ENCODE results near the gene SCN9A.

The SCN9A gene

DNA sequence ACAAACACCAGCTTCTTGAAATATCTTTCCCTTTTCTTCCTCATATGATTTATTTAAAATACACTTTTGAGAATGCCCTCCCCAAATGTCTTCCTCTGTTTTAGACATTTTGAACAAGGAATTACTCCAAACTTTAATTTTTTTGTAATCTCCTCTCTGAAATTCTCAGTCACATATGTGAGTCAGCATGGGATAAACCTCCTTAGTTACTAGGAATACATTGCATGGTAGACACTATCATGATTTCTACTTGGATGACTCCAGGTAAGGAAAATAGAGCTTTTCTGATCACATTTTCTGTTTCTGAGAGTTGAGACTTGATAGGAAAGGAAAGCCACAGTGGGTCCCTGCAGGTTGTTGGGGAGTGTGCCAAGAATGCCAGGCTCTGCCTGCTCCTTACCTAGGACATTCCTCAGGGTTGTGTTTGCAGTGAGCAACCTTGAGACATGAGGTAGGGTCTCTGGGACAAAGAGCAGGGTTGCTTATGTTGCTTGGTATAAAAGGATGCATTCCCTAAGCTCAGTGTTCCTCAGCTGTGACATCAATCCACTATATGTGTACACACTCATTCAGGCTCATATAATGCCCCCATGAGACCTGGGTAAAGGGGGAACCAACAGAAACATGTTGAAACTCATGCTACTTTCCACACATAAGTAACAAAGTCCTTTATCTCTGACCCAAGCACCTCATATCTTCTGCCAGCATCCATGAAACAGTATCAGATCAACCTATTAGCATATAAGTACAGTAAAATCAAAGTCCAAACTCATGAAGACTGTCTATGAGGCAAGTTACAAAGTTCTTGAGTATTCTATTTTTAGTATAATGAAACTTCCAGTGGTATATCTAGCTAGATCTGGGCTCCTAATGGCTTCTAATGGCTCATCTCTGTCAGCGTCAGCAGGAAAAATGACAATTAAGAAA, 135.1 kb downstream of the SCN9A start:
- no peak for TF ChIP-seq POLR2AphosphoS5 (IDR thresholded peaks at IDR 0.05; ENCODE audit: low read depth)
- TF ChIP-seq, protein P1, sequence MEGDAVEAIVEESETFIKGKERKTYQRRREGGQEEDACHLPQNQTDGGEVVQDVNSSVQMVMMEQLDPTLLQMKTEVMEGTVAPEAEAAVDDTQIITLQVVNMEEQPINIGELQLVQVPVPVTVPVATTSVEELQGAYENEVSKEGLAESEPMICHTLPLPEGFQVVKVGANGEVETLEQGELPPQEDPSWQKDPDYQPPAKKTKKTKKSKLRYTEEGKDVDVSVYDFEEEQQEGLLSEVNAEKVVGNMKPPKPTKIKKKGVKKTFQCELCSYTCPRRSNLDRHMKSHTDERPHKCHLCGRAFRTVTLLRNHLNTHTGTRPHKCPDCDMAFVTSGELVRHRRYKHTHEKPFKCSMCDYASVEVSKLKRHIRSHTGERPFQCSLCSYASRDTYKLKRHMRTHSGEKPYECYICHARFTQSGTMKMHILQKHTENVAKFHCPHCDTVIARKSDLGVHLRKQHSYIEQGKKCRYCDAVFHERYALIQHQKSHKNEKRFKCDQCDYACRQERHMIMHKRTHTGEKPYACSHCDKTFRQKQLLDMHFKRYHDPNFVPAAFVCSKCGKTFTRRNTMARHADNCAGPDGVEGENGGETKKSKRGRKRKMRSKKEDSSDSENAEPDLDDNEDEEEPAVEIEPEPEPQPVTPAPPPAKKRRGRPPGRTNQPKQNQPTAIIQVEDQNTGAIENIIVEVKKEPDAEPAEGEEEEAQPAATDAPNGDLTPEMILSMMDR (IDR thresholded peaks at IDR 0.05; ENCODE audit: insufficient read depth, low read length), result no peak
- TF ChIP-seq SPI1 (IDR thresholded peaks at IDR 0.05; ENCODE audit: borderline replicate concordance, low read depth), result no peak
- no peak for TF ChIP-seq GABPA (IDR thresholded peaks at IDR 0.05; ENCODE audit: low read depth)
- TF ChIP-seq, protein P2, sequence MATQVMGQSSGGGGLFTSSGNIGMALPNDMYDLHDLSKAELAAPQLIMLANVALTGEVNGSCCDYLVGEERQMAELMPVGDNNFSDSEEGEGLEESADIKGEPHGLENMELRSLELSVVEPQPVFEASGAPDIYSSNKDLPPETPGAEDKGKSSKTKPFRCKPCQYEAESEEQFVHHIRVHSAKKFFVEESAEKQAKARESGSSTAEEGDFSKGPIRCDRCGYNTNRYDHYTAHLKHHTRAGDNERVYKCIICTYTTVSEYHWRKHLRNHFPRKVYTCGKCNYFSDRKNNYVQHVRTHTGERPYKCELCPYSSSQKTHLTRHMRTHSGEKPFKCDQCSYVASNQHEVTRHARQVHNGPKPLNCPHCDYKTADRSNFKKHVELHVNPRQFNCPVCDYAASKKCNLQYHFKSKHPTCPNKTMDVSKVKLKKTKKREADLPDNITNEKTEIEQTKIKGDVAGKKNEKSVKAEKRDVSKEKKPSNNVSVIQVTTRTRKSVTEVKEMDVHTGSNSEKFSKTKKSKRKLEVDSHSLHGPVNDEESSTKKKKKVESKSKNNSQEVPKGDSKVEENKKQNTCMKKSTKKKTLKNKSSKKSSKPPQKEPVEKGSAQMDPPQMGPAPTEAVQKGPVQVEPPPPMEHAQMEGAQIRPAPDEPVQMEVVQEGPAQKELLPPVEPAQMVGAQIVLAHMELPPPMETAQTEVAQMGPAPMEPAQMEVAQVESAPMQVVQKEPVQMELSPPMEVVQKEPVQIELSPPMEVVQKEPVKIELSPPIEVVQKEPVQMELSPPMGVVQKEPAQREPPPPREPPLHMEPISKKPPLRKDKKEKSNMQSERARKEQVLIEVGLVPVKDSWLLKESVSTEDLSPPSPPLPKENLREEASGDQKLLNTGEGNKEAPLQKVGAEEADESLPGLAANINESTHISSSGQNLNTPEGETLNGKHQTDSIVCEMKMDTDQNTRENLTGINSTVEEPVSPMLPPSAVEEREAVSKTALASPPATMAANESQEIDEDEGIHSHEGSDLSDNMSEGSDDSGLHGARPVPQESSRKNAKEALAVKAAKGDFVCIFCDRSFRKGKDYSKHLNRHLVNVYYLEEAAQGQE (IDR thresholded peaks at IDR 0.05; ENCODE audit: insufficient replicate concordance, low read depth), result no peak
- no peak for DNase-seq (ENCODE audit: low read depth in 1 of 2, low spot score in 1 of 2)
- Histone ChIP-seq H3K4me3 (replicated peaks; ENCODE audit: insufficient read depth, low read length) (no peak overlapping the region), H3K27ac (replicated peaks) (no peak overlapping the region), H3K27me3 (ENCODE audit: insufficient read depth, poor library complexity, severe bottlenecking) (peaks cover 2% of the 10 kb centered on the region)

DNA sequence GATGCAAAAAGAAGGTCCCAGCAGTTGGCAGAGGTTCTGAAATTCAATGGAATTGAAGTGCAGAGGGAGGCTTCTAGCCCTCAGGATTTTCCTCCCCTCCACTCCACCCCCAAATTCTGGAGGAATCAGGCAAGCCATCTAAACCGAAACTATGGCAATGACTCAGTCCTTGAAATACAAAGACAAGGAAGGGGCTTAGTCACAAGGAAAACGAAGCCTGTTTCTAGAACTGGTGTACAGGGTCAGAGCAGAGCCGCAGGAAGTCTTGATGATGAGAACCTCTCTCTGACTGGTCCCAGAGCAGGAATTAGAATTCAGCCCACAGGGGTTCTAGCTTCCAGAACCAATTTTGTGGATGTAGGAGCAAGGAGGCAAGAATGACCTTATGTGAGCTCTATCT, 136.2 kb downstream of the SCN9A start:
- H3K27ac ChIP-seq (replicated peaks), result no peak overlapping the region

DNA sequence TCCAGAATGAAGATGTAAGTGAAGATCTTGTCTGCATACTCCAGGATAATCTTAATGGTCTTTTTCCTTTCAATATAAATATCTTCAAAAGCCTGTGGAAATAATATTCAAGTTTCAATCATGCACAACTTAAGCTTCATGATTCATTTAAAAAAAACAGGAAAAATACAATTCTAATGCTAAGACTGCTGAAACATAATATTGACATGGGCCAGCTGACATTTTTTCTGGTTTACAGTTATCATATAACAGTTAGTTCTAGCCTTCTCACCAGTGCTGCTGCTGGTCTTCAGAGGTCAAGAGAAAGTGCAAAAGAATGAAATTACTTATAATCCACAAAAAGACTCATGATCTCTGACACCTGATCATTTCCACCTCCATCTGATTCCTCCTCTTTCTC, 137.6 kb downstream of the SCN9A start:
- Histone ChIP-seq H3K27me3 (ENCODE audit: insufficient read depth, poor library complexity, severe bottlenecking) (peaks cover 2% of the 10 kb centered on the region), H3K27ac (replicated peaks) (no peak overlapping the region), H3K4me3 (replicated peaks; ENCODE audit: insufficient read depth, low read length) (no peak overlapping the region)
- DNase-seq (ENCODE audit: low read depth in 1 of 2, low spot score in 1 of 2), result no peak
- TF ChIP-seq SPI1 (IDR thresholded peaks at IDR 0.05; ENCODE audit: borderline replicate concordance, low read depth), result no peak
- no peak for TF ChIP-seq GABPA (IDR thresholded peaks at IDR 0.05; ENCODE audit: low read depth)
- TF ChIP-seq, protein P1 (IDR thresholded peaks at IDR 0.05; ENCODE audit: insufficient read depth, low read length), result no peak
- TF ChIP-seq POLR2AphosphoS5 (IDR thresholded peaks at IDR 0.05; ENCODE audit: low read depth), result no peak
- TF ChIP-seq, protein P2 (IDR thresholded peaks at IDR 0.05; ENCODE audit: insufficient replicate concordance, low read depth), result no peak

More for the DNA sequence above, 136.2 kb downstream of the SCN9A start:
- TF ChIP-seq, protein P1 (IDR thresholded peaks at IDR 0.05; ENCODE audit: insufficient read depth, low read length), result no peak
- no peak for TF ChIP-seq GABPA (IDR thresholded peaks at IDR 0.05; ENCODE audit: low read depth)
- TF ChIP-seq, protein P2 (IDR thresholded peaks at IDR 0.05; ENCODE audit: insufficient replicate concordance, low read depth), result no peak
- TF ChIP-seq SPI1 (IDR thresholded peaks at IDR 0.05; ENCODE audit: borderline replicate concordance, low read depth), result no peak
- no peak for TF ChIP-seq POLR2AphosphoS5 (IDR thresholded peaks at IDR 0.05; ENCODE audit: low read depth)
- H3K27me3 ChIP-seq (ENCODE audit: insufficient read depth, poor library complexity, severe bottlenecking), result peaks cover 2% of the 10 kb centered on the region
- H3K4me3 ChIP-seq (replicated peaks; ENCODE audit: insufficient read depth, low read length), result no peak overlapping the region
- no peak for DNase-seq (ENCODE audit: low read depth in 1 of 2, low spot score in 1 of 2)
